ENCODE data around the gene CLDN11.

CLDN11 gene

DNA sequence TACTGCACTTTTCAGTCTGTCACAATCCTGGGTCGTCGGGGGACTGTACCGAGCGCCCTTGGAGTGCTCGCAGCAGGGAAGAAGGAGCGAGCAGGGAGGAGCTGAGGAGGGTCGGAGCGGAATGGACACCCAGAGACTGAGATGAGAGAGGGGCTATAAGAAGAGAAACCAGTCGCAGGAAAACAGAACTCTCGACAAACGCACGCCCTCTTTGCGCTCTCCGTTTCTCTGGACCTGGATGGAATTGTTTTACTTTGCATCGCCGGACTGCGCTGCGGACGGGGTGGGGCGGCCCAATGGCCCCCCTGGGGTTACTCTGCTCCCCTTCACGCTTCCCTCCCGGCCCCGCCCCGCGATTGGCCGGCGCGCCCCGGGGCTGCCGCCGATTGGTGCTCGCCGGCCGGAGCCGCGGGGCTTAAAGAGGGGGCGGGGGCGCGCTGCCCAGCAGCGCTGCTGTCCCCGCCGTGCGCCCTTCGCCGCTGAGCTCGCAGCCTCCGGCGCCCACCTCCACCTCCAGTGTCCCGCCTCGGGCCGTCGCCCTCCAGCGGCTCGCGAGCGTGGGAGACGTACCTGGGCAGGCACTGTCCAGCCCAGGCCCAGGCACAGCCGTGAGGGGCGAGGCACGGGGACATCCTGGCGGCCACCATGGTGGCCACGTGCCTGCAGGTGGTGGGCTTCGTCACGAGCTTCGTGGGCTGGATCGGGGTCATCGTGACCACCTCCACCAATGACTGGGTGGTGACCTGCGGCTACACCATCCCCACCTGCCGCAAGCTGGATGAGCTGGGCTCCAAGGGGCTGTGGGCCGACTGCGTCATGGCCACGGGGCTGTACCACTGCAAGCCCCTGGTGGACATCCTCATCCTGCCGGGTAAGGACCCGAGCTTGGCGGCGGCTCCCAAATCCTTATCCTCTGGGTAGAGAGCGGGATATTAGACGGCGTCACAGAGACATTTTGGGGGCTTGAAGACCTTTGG is at the start of gene CLDN11:
CLDN11 (plus strand) TSS at position 447 of the 977 bp plus-strand sequence; CDS start at position 646, 199 bp downstream.
- DNase-seq, result no peak

DNA sequence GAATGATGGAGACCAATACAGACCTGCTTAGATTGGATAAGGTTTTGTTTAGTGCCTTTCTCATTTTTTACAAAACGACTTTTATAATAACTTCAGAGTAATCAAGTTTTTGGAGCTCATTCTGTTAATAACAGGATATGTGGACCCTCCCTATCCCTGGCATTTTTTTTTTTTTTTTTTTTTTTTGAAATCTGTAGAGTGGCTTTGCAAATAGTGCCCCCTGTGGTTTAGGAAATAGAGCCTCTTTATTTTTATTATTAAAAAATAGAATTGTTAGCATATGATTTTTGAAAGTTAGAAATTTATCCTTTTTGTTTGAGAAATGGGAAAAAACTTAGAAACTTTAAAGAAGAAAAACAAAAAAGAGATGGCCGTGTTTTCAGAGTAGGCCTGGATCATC is 49.7 kb upstream of the CLDN11 start:
- no peak for DNase-seq

DNA sequence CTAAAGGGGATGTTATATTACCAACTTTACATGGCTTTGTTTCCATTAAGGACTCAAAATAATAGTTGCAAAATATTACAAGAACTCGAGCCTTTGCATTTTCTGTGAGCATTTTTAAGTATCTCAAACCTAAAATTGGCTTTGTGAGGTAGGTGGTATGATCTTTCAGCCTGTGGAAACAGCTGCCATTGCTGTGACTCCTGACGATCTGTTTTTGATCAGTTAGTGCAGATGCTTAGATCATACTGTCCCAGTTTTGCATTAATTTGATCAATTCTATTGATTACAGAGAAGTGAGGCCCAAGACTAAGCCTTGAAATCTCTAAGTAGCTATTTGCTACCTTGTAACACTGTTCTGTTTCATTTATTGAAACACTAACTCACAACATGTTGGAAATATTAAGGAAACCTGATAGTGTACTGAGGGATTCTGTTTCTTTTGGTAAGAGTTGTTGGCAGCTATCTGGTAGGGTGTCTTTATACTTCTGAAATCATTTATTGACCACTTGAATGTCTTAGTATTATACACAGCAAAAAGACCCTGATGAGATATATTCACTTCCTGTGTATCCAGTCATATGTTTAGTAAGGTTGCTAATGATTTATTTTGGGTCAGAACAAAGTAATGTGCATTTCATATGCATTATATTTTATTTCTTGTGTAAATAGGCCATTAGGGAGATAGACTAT is 46.3 kb upstream of the CLDN11 start:
- DNase-seq, result peak; percentile 22

DNA sequence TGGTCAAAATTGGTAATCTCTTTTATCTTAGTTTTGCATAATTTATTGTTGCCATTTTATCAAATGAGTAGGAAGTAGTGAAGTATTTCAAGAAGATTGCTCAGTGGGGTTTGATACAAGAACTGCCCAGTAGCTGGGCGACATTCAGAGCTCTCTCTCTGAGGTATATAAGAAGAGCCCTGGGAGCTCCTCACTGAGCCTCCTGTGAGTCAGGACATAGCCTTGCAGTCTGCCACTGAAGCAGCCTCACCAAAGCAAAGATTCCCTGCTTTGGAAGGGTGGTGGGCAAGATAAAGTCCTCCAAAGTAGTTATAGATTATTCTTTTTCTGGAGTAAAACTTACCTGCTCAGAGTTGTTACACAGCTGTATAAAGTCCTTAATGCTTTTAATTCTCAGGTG is 35.1 kb upstream of the CLDN11 start:
- DNase-seq, result no peak

DNA sequence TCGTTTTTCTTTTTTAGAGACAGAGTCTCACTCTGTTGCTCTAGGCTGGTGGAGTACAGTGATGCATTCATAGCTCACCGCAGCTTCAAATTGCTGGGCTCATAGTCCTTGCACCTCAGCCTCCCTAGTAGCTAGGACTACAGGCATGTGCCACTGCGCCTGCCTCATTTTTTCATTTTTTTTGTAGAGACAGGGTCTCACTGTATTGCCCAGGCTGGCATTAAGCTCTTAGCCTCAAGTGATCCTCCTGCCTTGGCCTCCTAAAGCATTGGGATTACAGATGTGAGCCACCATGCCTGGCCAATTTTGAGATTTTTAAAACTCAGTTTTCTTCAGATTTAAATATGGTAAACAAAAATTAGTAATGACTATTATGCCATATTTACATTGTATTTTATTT is 32.2 kb upstream of the CLDN11 start:
- DNase-seq, result no peak

DNA sequence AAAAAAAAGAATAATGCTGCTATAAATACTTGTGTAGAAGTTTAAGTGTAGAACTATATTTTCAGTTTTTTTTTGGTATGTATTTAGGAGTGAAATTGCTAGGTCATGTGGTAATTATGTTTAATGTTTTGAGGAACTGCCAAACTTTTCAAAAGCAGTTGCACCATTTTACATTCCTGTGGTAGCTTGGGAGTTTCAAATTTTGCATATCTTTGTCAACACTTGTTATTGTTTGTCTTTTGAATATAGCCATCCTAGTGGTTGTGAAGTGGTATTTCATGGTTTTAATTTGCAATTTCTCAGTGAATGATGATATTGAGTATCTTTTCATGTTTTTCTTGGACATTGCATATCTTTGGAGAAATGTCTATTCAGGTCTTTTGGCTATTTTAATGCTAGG is 30.7 kb upstream of the CLDN11 start:
- DNase-seq, result no peak

DNA sequence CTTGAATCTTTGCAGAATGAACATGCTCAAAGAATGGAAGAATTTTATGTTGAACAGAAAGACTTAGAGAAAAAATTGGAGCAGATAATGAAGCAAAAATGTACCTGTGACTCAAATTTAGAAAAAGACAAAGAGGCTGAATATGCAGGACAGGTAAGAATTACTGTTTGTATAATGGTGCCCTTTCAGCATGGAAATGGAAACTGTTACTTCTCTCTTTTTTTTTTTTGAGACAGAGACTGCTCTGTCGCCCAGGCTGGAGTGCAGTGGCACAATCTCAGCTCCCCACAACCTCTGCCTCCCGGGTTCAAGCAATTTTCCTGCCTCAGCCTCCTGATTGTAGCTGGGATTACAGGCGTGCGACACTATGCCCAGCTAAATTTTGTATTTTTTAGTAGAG is 27.6 kb upstream of the CLDN11 start:
- no peak for DNase-seq

DNA sequence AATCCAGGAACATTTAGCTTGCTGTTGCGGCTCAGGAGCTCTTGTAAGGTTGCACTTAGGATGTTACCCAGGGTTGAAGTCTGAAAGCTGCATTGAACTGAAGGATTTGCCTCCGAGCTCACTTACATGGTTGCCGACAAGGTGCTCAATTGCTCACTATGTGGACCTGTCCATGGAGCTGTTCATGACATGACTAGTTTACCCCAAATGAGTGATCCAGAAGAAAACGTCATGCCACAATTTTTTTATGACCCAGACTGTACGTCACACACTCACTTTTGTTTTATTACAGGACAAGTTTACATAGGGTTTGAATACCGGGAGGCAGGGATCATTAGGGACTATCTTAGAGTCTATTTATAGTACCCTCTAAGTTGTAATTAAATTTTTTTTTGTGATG is 21.0 kb upstream of the CLDN11 start:
- DNase-seq, result no peak

DNA sequence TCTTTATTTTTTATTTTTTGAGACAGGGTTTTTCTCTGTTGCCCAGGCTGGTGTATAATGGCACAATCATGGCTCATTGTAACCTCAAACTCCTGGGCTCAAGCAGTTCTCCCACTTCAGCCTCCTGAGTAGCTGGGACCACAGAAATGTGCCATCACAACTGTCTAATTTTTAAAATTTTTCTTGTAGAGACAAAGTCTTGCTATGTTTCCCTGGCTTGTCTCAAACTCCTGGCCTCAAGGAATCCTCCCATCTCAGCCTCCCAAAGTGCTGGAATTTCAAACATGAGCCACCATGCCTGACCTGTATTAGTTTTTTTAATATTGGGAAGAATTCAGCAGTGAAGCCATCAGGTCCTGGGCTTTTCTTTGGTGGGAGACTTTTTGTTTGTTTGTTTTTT is 13.6 kb upstream of the CLDN11 start:
- DNase-seq, result no peak

DNA sequence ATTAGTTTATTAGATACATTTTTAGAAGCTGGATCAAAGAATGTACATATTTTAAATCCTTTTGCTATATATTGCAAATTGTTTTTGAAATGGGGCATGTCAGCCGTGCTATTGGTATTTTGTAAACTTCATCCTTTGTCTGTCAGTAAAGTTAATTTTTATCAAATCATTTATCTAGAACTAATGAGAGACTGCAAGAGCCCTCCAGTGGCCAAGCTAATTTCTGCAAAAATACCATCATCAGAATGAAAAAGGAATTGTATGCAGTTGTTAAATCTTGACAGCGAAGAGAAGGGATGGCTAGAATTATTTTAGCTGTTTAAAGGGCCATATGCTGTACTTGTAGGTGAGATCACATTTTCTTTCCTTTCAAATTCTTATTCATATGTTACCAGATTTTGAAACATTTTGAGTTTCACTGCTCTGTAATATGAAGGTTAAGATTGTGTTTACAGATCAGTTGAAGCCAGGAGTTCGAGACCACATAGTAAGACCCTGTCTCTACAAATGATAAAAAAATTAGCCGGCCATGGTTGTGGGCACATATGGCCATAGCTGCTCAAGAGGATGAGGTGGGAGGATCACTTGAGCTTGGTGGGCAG is 8.1 kb upstream of the CLDN11 start:
- DNase-seq, result peak; percentile 78

DNA sequence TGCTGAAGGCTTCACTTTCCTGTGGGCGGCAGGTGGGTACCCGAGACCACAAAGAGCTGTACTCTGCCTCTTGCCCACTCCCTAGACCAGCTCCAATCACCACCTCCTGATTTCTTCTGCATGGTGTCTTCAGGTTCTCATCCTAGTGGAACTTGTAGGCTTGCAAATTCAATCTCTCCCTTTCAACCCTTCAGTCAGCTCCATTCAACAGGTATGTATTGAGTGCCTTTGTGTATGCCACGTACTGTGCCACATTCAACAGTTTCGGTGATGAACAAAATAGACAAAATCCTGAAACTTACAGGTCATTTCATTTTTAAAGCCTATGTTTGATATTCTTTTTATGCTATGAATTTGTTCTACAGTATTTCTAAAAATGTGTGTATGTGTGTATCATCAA is 5.4 kb upstream of the CLDN11 start:
- no peak for DNase-seq

DNA sequence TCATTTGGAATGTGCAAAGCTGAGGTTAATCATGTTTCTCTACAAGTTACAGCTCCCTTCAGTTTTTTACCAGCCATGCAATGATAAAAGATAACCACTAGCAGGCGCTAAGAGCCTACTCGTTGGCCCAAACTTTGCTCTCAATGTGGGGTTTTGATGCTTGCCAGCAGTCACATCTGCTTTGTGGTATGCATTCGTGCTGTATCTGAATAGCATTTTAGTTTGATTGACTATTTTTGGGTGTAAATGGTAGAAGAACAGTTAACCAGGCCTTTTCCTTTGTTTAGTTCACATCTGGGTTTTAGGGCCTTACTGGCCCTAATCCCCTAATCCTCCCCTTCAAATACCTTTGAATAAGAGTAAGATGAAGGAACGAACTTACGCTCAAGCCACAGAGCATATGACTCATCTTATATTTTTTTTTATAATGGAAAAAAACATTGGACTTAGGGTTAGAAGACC is 4.4 kb upstream of the CLDN11 start:
- peak; percentile 84 for DNase-seq

DNA sequence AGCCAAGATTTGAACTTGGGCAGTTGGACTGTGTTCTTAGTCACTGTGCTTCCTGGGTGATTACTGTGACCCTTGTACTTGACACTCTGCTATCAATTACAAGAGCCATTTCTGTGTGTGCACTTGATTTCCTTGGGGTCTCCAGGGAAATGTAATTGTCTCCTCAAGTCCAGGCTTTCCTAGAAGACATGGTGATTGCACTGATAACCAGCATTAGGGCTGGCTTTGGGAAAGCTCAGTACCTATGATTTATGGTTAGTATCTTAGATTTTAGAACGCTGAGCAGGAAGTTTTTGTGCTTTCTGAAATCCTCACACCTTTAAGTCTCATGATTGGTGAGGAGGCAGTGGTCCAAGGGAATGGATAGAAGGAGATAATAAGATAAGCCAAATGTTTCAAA is 1.6 kb upstream of the CLDN11 start:
- DNase-seq, result no peak

DNA sequence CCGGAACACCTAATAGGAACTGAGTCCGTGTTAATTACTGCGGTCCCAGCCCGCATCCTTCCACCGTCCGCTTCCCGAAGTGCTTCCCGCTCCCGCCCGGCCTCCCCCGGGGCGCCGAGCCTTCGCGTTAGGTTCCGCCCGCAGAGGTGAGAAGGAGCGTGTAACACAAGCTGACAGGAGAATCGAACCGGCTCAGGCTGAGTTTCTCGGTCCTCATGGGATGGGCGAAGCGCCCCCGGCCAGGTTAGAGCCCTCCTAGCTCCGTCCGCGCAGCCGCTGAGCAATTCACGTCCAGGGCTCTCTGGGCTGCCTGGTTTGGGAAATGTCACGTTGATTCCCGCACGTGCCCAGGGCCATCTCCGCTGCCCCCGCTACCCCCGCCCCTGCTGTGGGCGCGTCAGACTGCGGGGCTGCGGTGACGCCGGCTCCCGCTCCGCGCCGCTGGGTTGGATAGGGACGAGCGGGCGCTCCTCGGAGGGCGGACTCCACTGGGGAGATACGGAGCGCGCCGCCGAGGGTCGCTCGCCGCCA is 954 bp downstream of the CLDN11 start:
- no peak for DNase-seq

DNA sequence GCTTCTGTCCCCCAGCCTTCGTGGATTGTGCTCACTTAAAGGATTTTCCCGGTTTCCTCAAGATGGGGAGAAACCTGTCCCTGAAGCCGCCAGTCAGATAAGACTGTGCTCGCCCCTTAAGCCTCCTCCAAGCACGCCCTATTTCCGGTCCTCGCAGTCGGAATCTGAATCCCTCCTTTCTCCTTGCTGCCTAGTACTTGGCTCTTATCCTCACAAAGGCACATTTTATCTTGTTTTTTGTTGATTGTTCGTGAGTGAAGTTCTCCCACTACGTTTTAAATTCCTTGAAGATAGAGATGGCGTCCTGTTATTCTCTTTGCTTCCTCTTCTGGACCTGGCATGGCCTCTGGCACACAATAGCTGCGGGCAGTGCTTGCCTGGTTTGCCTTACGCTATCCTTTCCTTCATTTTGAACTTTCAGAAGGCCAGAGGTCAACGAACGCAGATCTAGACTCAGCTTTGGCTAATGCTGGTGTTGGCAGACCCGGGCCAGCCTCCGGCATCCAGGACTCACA is 1.7 kb downstream of the CLDN11 start:
- DNase-seq, result no peak

DNA sequence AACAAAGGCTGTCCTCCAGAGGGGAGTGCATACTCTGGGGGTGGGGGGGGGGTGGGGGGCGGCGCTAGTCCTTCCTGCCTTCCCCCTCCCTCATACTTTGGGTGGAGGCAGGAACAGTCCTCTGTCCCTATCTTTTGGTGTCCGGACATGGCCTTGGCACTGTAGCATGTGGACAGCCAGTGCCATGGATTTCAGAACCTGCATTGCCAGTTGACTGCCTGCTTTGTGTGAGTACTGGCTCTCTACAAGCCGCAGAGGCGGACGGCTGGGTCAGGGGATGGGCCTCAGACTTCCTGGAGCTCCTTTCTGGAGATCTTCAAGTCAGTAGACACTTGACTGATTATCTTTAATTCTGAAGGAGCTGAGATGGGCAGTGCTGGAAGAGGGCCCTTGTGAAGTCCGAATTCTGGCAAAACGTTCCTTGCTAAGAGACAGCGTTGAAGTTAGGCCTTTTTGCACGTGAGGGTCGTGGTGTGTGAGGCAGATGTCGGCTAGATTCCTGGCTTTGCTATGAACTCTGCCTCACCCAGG is 2.5 kb downstream of the CLDN11 start:
- no peak for DNase-seq

DNA sequence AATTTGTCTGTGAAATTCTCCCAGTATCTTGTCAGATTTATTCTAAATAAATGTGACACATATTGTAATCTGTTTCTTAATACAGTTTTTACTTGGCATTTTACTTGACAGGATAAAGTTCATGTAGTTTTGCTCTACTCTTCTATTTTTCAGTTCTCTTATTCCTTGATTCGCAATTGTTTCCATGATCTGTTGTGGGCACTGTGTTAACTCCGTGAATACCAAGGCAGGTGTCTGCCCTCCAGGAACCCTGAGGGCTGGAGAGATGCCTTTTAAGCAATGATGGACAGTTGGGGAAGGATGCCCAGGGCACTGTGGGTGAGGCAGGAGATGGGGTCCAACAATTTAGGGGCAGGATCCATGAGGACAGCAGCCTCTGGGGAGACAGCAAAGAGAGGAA is 3.1 kb downstream of the CLDN11 start:
- DNase-seq, result no peak

DNA sequence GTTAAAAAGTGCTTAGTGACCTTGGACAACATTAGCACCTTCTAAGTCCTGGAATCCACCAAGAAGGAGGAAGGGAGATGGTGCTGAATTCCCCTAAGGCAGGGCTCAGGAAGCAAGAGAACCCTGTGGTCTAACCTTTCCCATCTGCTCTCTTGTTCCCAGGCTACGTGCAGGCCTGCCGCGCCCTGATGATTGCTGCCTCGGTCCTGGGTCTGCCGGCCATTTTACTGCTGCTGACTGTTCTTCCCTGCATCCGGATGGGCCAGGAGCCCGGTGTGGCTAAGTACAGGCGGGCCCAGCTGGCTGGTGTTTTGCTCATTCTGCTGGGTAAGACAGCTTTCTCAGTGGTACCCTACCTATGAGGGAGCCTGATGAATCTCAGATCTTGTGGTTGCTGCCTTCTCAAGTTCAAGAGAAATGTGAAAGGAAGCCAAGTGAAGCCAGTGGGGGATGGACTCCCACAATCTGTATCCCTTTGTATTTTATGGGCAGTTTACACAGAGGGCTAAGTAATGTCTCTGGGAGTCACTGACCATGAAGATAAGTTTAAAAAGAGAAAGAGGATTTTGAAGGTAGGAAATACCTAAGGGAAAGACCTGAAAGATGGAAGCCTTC is 4.4 kb downstream of the CLDN11 start:
- DNase-seq, result no peak

DNA sequence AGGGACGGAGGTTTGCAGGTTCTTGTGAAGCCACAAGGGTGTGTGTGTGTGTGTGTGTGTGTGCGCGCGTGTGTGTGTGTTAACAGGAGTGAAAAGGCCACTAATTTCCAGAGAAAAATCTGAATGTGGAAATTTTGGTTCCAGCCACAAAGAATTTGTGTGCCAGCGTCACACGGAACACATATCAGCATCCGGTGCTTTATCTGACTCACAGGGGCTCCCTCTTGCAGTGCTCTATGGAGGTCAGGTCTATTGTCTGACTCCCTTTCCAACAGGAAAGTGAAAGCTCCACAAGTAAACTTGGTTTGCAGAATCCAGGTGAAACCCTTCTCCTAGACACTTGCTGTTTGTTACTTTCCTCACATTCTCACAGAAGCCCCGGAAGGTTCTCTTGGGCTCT is 6.2 kb downstream of the CLDN11 start:
- DNase-seq, result no peak

DNA sequence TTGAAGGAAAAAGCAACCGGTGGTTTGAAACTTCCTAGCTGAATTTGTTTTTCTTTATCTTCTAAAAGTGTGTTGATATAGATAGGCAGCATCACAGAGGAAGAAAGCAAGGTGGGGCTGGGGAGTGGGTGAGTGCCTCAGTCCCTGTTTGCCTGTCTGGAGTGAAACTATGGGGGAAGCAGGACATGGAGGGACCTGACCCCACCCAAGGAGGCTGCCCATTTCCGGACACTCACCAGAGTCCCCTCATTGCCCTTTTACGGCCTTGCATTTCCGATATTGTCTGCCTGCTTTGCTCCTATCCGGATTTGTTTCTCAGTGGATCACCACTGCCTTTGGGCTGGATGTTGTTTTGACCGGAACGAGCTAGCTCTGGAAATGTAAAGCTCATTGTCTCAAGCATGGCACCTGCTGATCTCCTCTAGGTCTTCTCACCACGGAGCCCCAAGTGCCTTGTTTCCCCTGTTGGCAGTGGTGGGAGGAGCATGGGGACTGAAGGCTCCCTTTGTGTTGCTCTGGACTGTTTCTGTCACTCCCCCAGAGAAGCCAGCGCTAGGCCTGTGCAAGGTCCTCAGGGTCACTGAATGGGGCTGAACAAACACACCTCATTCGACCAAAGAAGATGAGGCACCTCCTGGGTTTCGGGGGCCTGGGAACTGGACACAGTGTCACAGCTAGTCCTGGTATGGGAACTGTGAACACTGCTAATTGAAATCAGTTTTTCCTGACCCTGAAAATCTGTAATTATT is 7.0 kb downstream of the CLDN11 start:
- DNase-seq, result no peak

DNA sequence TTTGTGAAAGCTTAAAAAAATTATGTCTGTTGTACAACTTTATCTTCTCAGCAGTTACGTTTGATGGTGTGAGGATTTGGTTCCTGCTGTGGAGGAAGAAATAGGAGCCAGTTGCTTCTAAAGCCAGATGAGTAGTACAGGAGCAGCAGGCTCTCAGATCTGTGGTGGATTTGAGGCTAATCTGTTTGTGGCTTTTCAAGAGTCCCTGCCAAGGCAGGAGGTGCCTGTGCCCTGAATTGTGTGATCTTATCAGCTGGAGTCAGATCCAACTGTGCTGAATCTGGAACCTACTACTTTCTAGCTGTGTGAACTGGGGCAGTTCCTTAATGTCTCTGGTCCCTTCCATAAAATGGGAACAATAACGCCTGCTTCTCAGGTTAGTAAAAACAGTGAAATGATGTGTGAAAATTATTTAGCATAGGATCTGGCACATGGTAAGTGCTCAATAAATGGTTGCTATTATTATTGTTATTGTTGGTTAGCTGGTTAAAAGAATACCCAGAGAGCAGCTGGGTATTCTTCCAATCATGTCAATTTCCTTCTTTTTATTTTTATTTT is 7.7 kb downstream of the CLDN11 start:
- DNase-seq, result no peak
